ENCODE measurements around the gene DNPH1. TPM values are rescaled to one million over a fixed set of nuclear protein-coding genes. Genes with fewer than 3 reads are reported as not detected.

Gene DNPH1
- 19.3 and 24.3 TPM in 2 replicates for total RNA-seq (2014; rRNA removed; shearing (Covaris generic))

GRCh38 chr6:43228951-43229802 is at the start of gene DNPH1:
DNPH1 (minus strand) TSS chr6:43229481; CDS start chr6:43229456, 25 bp downstream.
- peak; percentile 62 for DNase-seq (ENCODE audit: low read depth)

GRCh38 chr6:43278524-43279078 is 49.3 kb upstream of the DNPH1 start:
- DNase-seq (ENCODE audit: low read depth) = peak; percentile 65

GRCh38 chr6:43277643-43278523 is 48.6 kb upstream of the DNPH1 start:
- peak; percentile 39 for DNase-seq (ENCODE audit: low read depth)

DNA sequence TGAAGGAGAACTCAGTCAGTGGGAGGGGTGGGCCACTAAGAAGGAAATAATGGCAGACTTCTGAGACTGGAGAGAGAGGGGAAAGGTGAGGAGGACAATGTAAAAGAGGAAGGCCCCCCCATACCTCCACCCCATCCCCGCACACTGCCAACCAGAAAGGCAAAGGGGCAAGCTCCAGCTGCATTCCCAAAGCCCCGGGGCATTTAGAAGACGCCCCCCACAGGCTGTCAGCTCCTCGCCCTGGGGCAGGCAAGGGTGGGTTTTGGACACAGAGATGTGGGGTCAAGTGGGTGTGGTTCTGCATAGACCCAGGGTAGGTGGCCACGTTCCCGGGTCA is 48.0 kb upstream of the DNPH1 start:
- no peak for DNase-seq (ENCODE audit: low read depth)

DNA sequence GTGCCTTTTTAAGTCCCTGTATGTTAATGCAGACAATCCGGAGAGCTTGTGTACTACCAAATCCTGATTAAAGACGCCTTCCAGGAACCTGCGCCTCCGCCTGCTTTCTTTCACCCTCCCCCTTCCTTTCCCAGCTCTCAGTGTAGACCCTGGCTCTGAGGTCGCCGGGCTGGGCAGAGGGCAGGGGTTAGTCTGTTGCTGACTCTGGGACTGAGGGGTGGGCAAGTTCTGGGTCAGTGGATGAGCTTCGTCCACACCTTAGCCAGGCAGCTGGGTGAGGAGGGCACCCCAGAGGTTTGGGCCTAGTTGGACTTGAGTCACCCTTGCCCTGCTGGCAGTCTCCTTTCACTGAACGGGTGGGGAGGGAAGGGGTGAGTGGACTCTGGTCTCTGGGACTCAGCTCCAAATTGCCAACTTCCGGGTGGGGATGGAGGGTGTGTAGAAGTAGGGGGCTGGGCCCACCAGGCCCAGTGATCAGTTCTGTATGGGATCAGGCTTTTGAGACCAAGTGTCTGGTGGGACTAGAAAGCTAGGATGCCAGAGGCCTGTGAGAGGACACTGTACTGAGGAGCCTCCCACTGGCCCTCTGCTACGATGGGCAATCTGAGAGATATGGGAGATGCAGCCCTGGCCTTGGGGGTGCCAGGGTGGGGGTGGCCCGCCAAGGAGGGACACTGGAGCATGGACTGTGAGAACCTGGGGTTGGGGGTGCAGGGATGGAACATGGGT is 47.5 kb upstream of the DNPH1 start:
- DNase-seq (ENCODE audit: low read depth) = no peak

- DNase-seq (ENCODE audit: low read depth) = no peak
These were observed 46.7 kb upstream of the DNPH1 start for GRCh38 chr6:43275801-43276576.

DNA sequence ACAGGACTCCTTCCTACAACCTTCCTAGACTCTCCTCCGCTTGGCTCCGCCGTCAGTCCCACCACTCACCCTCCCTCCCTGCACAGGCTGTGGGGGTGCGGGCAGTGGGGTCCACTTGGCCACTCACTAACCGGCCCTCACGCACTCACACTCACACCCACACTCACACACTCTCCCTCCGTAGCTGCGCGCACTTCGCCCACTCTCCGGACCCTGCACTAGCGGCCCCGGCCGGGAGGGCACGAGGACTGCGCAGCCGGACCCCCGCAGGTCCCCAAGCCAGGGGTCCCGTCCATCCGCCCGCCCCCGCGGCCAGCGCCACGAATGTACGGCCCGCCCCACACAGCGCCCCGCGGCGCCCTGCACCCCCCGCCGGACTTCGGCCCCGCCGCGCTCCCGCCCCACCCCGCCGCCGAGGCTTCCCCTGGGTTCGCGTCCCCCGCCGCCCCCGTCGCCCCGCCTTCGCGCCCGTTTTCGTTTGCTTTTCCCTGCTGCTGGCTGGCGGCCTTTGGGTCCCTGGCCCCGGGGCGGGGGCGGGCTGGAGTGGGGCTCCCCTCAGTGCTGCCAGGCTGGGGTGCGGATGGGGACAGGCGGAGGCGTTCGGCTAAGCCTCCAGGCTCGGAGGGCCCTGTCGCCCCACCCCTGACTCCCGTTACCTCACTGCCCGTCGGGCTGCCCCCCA is 45.8 kb upstream of the DNPH1 start:
- no peak for DNase-seq (ENCODE audit: low read depth)

- DNase-seq (ENCODE audit: low read depth) = no peak
These were observed 45.0 kb upstream of the DNPH1 start for GRCh38 chr6:43274127-43274915.

DNA sequence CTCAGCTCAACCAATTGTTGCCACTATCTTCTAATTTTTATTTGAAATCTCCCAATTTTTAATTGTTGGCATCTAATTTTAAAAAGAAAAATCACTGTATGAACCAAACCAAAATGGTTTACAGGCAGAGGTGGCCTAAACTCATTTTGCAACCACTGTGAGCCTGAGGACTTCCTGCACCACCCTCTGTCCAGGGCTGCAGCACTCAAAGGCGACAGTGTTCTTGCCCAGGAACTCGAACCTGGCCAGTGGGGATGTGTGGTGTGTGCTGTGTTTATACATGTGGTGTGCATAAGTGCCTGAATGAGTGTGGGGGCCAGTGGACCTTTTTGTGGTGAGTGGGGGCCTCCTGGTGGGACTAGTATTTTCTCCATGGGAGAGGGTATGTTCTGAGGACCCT is 44.4 kb upstream of the DNPH1 start:
- no peak for DNase-seq (ENCODE audit: low read depth)

DNA sequence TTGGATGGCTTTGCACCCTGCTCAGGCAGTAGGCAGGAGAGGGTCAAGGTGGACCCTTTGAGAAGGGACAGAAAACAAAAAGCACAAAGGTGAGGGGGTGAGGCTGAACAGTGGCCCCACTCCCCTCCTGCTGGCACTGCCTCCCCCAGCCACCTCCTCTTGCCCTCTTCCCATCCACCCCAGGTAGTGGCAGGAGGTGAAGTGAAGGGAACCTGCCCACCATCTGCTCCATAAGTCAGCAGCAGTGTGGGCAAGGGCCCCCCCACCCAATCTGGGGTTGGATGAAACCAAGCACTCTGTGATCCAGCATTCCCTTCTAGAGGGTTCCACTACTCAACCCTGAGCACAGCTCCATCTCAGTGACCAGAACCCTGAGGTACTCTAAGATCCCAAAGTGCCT is 42.7 kb upstream of the DNPH1 start:
- DNase-seq (ENCODE audit: low read depth) = no peak

- DNase-seq (ENCODE audit: low read depth) = no peak
These were observed 42.0 kb upstream of the DNPH1 start for GRCh38 chr6:43271103-43271815.

DNA sequence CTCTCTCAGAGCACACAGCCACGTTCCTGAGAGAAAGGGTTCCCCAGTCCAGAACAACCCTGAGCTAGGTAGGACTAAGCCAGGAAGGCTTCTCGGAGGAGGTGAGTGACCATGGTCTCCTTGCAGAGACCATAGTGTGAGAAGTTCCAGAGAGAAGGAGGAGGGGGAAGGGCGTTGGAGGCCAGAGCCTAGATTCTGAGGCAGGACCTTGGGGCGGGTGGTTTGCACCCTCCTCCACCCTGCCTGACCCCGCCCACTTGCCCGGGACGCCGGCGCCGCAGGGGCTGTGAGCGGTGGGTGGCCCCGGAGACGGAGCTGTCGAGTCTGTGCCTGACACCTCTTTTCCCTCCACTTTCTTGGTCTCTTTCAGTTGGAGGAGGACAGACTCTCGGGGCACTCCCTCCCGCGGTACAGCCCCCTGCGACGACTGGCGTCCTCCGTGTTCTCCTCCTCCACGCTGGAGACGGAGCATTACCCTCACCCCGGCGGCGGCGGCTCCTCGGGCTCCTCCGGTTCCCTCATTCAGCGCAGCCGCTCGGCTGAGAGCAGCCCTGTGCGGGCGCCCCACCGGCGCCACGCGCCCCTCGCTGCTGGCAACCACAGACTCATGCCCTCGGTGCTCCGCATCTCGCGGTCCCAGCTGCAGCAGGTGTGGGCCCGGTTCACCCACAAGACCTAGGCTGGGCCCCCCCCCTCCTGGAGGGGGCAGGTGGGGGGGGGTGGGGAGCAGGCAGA is 40.2 kb upstream of the DNPH1 start:
- DNase-seq (ENCODE audit: low read depth) = no peak

DNA sequence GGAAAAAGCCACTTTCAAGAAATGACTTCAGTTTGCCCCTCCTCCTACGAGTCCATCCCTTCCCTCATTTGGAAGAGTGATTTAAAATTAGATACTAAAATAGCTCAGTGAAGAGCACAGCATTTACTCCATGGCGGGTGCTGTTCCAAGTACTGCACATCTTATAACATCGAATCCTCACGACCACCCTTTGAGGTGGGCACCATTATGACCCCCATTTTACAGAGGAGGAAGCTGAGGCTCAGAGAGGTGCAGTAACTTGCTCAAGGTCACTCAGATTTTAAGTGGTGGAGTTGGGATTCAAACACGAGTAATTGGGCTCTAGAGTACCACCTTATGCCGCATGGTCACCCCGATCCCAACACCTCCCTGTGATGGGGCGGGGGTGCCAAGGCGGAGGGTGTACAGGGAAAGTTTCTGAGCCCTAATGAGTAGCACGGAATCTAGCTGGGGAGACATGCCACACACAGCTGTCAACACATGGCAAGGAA is 39.5 kb upstream of the DNPH1 start:
- DNase-seq (ENCODE audit: low read depth) = no peak

GRCh38 chr6:43268355-43268700 is 39.0 kb upstream of the DNPH1 start:
- no peak for DNase-seq (ENCODE audit: low read depth)

DNA sequence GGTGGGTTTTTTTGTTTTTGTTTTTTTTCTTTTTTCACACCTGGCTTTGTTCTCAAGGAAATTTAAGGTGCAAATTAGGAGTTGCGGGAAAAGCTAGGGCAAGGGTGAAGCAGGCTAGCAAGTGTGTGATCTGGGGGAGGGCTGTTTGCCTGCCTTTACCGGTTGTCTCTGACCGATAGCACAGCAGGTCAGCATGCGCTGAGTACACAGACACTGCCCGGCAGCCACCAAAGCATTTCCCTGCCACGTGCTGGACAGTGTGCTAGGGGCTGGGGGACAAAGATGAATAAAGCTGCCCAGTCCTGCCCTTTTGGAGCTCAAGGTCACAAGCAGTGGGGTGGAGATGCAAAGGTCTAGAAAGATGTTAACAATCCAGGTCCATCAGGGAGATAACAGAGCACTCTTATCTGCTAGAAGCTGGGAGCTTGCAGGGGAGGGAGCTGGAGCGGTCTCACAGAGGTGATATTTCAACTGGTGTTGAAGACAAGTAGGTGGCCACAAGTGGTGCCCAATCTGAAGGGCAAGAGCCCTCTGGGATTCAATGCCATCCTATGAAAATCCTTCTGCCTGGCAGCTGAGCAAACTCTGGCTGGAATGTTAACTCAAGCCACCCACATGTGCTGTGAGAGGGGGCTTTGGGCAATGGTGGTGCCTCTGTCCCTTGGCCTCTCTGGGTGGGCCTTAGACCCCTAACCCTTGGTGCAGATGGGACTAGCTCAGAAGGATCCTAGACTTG is 38.5 kb upstream of the DNPH1 start:
- no peak for DNase-seq (ENCODE audit: low read depth)

DNA sequence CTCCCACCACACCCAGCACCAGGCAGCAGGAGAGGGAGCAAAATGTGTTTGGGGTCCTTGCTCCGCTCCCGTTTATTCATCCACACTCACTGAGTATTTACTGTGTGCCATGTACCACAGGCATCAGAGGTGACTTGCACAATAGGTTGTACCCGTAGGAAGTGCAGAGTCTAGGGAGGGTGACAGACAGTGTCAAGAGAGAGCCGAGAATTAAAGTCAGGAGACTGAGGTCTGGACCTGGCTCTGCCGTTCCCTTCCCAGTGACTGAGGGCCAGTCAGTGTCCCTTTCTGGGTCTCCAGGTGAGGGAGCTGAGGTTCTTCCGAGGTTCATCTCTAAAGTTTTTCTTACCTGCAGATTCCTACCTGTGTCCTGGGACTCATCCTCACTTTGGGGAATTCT is 36.3 kb upstream of the DNPH1 start:
- no peak for DNase-seq (ENCODE audit: low read depth)

DNA sequence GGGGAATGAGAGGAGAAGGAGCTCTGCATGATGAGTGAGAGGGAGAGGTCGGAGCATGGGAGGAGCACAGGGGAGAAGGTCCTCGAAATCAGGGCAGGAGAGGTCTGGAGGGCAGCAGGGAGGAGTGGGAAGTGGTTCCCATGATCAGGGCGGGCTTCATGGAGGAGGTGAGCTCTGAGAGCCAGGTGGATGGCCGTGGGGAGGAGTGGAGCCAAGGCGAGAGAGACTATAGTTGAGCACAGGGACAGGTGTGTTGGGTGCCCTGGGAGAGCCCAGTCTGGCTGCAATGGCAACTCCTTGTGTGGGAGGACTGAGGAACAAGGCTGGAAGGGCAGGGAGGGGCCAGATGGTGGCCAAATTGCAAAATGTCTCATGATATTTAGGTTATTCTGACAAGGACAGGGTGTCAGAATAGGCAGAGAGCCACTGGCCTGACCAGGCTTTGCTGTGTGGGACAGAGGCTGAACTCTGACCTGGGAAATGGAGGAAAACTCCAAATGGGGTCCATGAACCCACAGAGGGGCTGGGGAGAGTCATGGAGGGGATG is 35.4 kb upstream of the DNPH1 start:
- no peak for DNase-seq (ENCODE audit: low read depth)
